Superior temporal gyrus (tissue), 1 donor: ENCODE measurements around the gene HLA-F.

ENCODE experiments used
- DNase-seq: peaks from one replicate; pipeline ENCODE4 v3.0.0-alpha.2; 2016; ENCODE audit errors: extremely low spot score

HLA-F gene

GRCh38 chr6:29723262-29723665 lies at the start of gene HLA-F:
TSS of gene HLA-F (plus strand) at chr6:29723434. CDS start at chr6:29723464, 30 bp downstream.
- DNase-seq = peak; percentile 89

- DNase-seq = no peak
These were observed 49.2 kb upstream of the HLA-F start for GRCh38 chr6:29674008-29674407.

GRCh38 chr6:29675561-29675960 lies 47.7 kb upstream of the HLA-F start:
- no peak for DNase-seq

- no peak for DNase-seq
These were observed 46.1 kb upstream of the HLA-F start for GRCh38 chr6:29676981-29677601.

- DNase-seq = no peak
These were observed 45.1 kb upstream of the HLA-F start for GRCh38 chr6:29678114-29678513.

GRCh38 chr6:29679962-29680361 lies 43.3 kb upstream of the HLA-F start:
- no peak for DNase-seq

GRCh38 chr6:29680416-29680815 lies 42.8 kb upstream of the HLA-F start:
- DNase-seq = no peak

GRCh38 chr6:29680904-29681303 lies 42.3 kb upstream of the HLA-F start, which contains the start of gene ZFP57:
TSS of gene ZFP57 (minus strand) at chr6:29681152. CDS start at chr6:29677003, 4,149 bp downstream.
- no peak for DNase-seq

- no peak for DNase-seq
These were observed 41.4 kb upstream of the HLA-F start for GRCh38 chr6:29681811-29682210.

- peak; percentile 59 for DNase-seq
These were observed 37.4 kb upstream of the HLA-F start for GRCh38 chr6:29685718-29686326.

- DNase-seq = no peak
These were observed 28.6 kb upstream of the HLA-F start for GRCh38 chr6:29694637-29695036.

GRCh38 chr6:29696147-29697125 lies 26.8 kb upstream of the HLA-F start:
- peak; percentile 68 for DNase-seq

GRCh38 chr6:29702519-29703103 lies 20.6 kb upstream of the HLA-F start:
- peak; percentile 31 for DNase-seq

GRCh38 chr6:29705389-29706231 lies 17.6 kb upstream of the HLA-F start:
- peak; percentile 83 for DNase-seq

GRCh38 chr6:29708432-29709179 lies 14.6 kb upstream of the HLA-F start:
- DNase-seq = no peak

GRCh38 chr6:29709188-29709587 lies 14.0 kb upstream of the HLA-F start:
- DNase-seq = no peak

GRCh38 chr6:29710281-29710941 lies 12.8 kb upstream of the HLA-F start:
- no peak for DNase-seq

GRCh38 chr6:29720863-29721262 lies 2.4 kb upstream of the HLA-F start:
- DNase-seq = no peak

GRCh38 chr6:29723666-29724588 lies 693 bp downstream of the HLA-F start:
- no peak for DNase-seq
